Progenitor cell of endocrine pancreas (in vitro differentiated cells): ENCODE data around the gene LMO7. TPM values are rescaled to one million over a fixed set of nuclear protein-coding genes. Genes with fewer than 3 reads are reported as not detected.
A peak's percentile ranks its signal among the peaks of the same experiment; 100 is the strongest.

ENCODE experiments used
- DNase-seq: peaks from one replicate; pipeline ENCODE4 v3.0.0; 2021; ENCODE audit warnings: low spot score; ENCODE audit not compliant: unreplicated experiment
- H3K27ac Mint-ChIP-seq: 2 replicates; pipeline ENCODE4 v1.8.0; 2021; ENCODE audit warnings: mild to moderate bottlenecking, moderate library complexity, mixed read lengths
- H3K27me3 Mint-ChIP-seq: 2 replicates; pipeline ENCODE4 v1.8.0; 2021; ENCODE audit warnings: mixed read lengths
- H3K36me3 Mint-ChIP-seq: 2 replicates; pipeline ENCODE4 v1.8.0; 2022; ENCODE audit warnings: mixed read lengths; ENCODE audit not compliant: insufficient read depth
- H3K4me1 Mint-ChIP-seq: 2 replicates; pipeline ENCODE4 v1.8.0; 2021; ENCODE audit warnings: low read depth, mixed read lengths
- H3K4me3 Mint-ChIP-seq: 2 replicates; pipeline ENCODE4 v1.8.0; 2021; ENCODE audit warnings: low read depth, mild to moderate bottlenecking, moderate library complexity, mixed read lengths
- H3K9me3 Mint-ChIP-seq: 2 replicates; pipeline ENCODE4 v1.8.0; 2021; ENCODE audit warnings: low read depth, mixed read lengths
- CTCF ChIP-seq: fragments of 200-600 bp; sonication (generic); IDR thresholded peaks from one replicate; pipeline ENCODE4 v1.5.0; 2021; ENCODE audit warnings: antibody characterized with exemption, mild to moderate bottlenecking; ENCODE audit not compliant: unreplicated experiment
- total RNA-seq: library from RNA; stranded (reverse); gene quantifications from 2 replicates; pipeline ENCODE4 v1.2.1, GENCODE V29; 2021

Gene LMO7
- total RNA-seq, 1 donor from 2014 or later = 15.0 TPM

- Mint-ChIP-seq H3K4me1 (peaks cover 4% of the 10 kb centered on the region), H3K27ac (no peak overlapping the region), H3K27me3 (no peaks in the 10 kb centered on the region), H3K4me3 (no peak overlapping the region), H3K36me3 (no peaks in the 10 kb centered on the region), H3K9me3 (no peaks in the 10 kb centered on the region)
- TF ChIP-seq CTCF = no peak
- DNase-seq = no peak
Observed at GRCh38 chr13:75705395-75705794, 69.3 kb downstream of the LMO7 start.

GRCh38 chr13:75705908-75706307 is 69.8 kb downstream of the LMO7 start:
- H3K27ac Mint-ChIP-seq = no peak overlapping the region
- H3K27me3 Mint-ChIP-seq = no peaks in the 10 kb centered on the region
- TF ChIP-seq CTCF = no peak
- H3K36me3 Mint-ChIP-seq = no peaks in the 10 kb centered on the region
- H3K4me1 Mint-ChIP-seq = peaks cover 4% of the 10 kb centered on the region
- DNase-seq = no peak
- H3K4me3 Mint-ChIP-seq = no peak overlapping the region
- no peaks in the 10 kb centered on the region for H3K9me3 Mint-ChIP-seq

- Mint-ChIP-seq H3K4me3 (no peak overlapping the region), H3K4me1 (peaks cover 4% of the 10 kb centered on the region), H3K9me3 (no peaks in the 10 kb centered on the region), H3K27ac (no peak overlapping the region), H3K27me3 (no peaks in the 10 kb centered on the region), H3K36me3 (no peaks in the 10 kb centered on the region)
- no peak for TF ChIP-seq CTCF
- no peak for DNase-seq
Observed at GRCh38 chr13:75713852-75714251, 77.7 kb downstream of the LMO7 start.

GRCh38 chr13:75715601-75716523 is 79.7 kb downstream of the LMO7 start:
- no peaks in the 10 kb centered on the region for H3K27me3 Mint-ChIP-seq
- H3K4me3 Mint-ChIP-seq = no peak overlapping the region
- peaks cover 1% of the 10 kb centered on the region for H3K36me3 Mint-ChIP-seq
- no peak overlapping the region for H3K27ac Mint-ChIP-seq
- H3K4me1 Mint-ChIP-seq = peaks cover 9% of the 10 kb centered on the region
- no peak for TF ChIP-seq CTCF
- no peak for DNase-seq
- H3K9me3 Mint-ChIP-seq = no peaks in the 10 kb centered on the region

GRCh38 chr13:75717525-75717924 is 81.4 kb downstream of the LMO7 start:
- TF ChIP-seq CTCF = no peak
- H3K4me1 Mint-ChIP-seq = peaks cover 9% of the 10 kb centered on the region

More at GRCh38 chr13:75717525-75717924, 81.4 kb downstream of the LMO7 start:
- peak overlapping the region; percentile 88 for H3K27ac Mint-ChIP-seq
- no peaks in the 10 kb centered on the region for H3K27me3 Mint-ChIP-seq
- no peak overlapping the region for H3K4me3 Mint-ChIP-seq
- DNase-seq = no peak
- H3K36me3 Mint-ChIP-seq = peaks cover 1% of the 10 kb centered on the region
- H3K9me3 Mint-ChIP-seq = peaks cover 9% of the 10 kb centered on the region
